ENCODE measurements around the gene PHOX2A.

GRCh38 chr11:72237112-72237931 lies 6.7 kb downstream of the PHOX2A start:
- no peak for TF ChIP-seq POLR2A (IDR thresholded peaks at IDR 0.05)
- no peak for TF ChIP-seq CTCF (IDR thresholded peaks at IDR 0.05)

Data from vagina (tissue), 2 donors.